Activated naive CD8-positive, alpha-beta T cell (primary cell): ENCODE data around the gene RANBP3.

ENCODE experiments used
- H3K27ac Mint-ChIP-seq: one replicate; pipeline ENCODE4 v1.8.0; 2021; ENCODE audit warnings: mixed read lengths
- H3K27me3 Mint-ChIP-seq: one replicate; pipeline ENCODE4 v1.8.0; 2021; ENCODE audit warnings: mixed read lengths
- H3K36me3 Mint-ChIP-seq: one replicate; pipeline ENCODE4 v1.8.0; 2021; ENCODE audit warnings: mixed read lengths
- H3K4me1 Mint-ChIP-seq: one replicate; pipeline ENCODE4 v1.8.0; 2021; ENCODE audit warnings: low read depth, mixed read lengths
- H3K4me3 Mint-ChIP-seq: one replicate; pipeline ENCODE4 v1.8.0; 2021; ENCODE audit warnings: mild to moderate bottlenecking, mixed read lengths
- H3K9me3 Mint-ChIP-seq: one replicate; pipeline ENCODE4 v1.8.0; 2021; ENCODE audit warnings: low read depth, mixed read lengths

The RANBP3 gene

GRCh38 chr19:5929179-5929578 is 48.8 kb downstream of the RANBP3 start:
- no peaks in the 10 kb centered on the region for H3K27me3 Mint-ChIP-seq
- H3K9me3 Mint-ChIP-seq = no peaks in the 10 kb centered on the region
- H3K4me1 Mint-ChIP-seq = no peaks in the 10 kb centered on the region
- H3K36me3 Mint-ChIP-seq = no peaks in the 10 kb centered on the region
- H3K27ac Mint-ChIP-seq = no peak overlapping the region
- H3K4me3 Mint-ChIP-seq = no peak overlapping the region

GRCh38 chr19:5927441-5927821 is 50.5 kb downstream of the RANBP3 start:
- no peaks in the 10 kb centered on the region for H3K9me3 Mint-ChIP-seq
- no peaks in the 10 kb centered on the region for H3K27me3 Mint-ChIP-seq
- H3K27ac Mint-ChIP-seq = no peak overlapping the region
- no peaks in the 10 kb centered on the region for H3K4me1 Mint-ChIP-seq
- no peak overlapping the region for H3K4me3 Mint-ChIP-seq
- H3K36me3 Mint-ChIP-seq = no peaks in the 10 kb centered on the region

- no peaks in the 10 kb centered on the region for H3K36me3 Mint-ChIP-seq
- no peaks in the 10 kb centered on the region for H3K27me3 Mint-ChIP-seq
- H3K4me3 Mint-ChIP-seq = no peak overlapping the region
- no peaks in the 10 kb centered on the region for H3K4me1 Mint-ChIP-seq
- H3K27ac Mint-ChIP-seq = no peak overlapping the region
- H3K9me3 Mint-ChIP-seq = no peaks in the 10 kb centered on the region
These were observed 51.1 kb downstream of the RANBP3 start for GRCh38 chr19:5926641-5927440.

GRCh38 chr19:5925830-5926427 is 52.0 kb downstream of the RANBP3 start:
- no peak overlapping the region for H3K27ac Mint-ChIP-seq
- no peak overlapping the region for H3K4me3 Mint-ChIP-seq
- H3K9me3 Mint-ChIP-seq = no peaks in the 10 kb centered on the region
- no peaks in the 10 kb centered on the region for H3K4me1 Mint-ChIP-seq
- no peaks in the 10 kb centered on the region for H3K36me3 Mint-ChIP-seq
- H3K27me3 Mint-ChIP-seq = no peaks in the 10 kb centered on the region

GRCh38 chr19:5923356-5923755 is 54.6 kb downstream of the RANBP3 start:
- no peak overlapping the region for H3K27ac Mint-ChIP-seq
- H3K27me3 Mint-ChIP-seq = no peaks in the 10 kb centered on the region
- no peaks in the 10 kb centered on the region for H3K9me3 Mint-ChIP-seq
- no peaks in the 10 kb centered on the region for H3K4me1 Mint-ChIP-seq
- H3K36me3 Mint-ChIP-seq = no peaks in the 10 kb centered on the region
- H3K4me3 Mint-ChIP-seq = no peak overlapping the region

- Mint-ChIP-seq H3K9me3 (no peaks in the 10 kb centered on the region), H3K4me3 (no peak overlapping the region), H3K27me3 (no peaks in the 10 kb centered on the region), H3K4me1 (no peaks in the 10 kb centered on the region), H3K27ac (no peak overlapping the region), H3K36me3 (no peaks in the 10 kb centered on the region)
These were observed 55.8 kb downstream of the RANBP3 start for GRCh38 chr19:5922161-5922545.

GRCh38 chr19:5921516-5922160 is 56.3 kb downstream of the RANBP3 start:
- H3K27me3 Mint-ChIP-seq = no peaks in the 10 kb centered on the region
- H3K36me3 Mint-ChIP-seq = no peaks in the 10 kb centered on the region
- H3K4me1 Mint-ChIP-seq = no peaks in the 10 kb centered on the region
- no peak overlapping the region for H3K4me3 Mint-ChIP-seq
- no peaks in the 10 kb centered on the region for H3K9me3 Mint-ChIP-seq
- no peak overlapping the region for H3K27ac Mint-ChIP-seq

GRCh38 chr19:5918463-5919079 is 59.4 kb downstream of the RANBP3 start:
- no peaks in the 10 kb centered on the region for H3K36me3 Mint-ChIP-seq
- H3K27me3 Mint-ChIP-seq = no peaks in the 10 kb centered on the region
- H3K9me3 Mint-ChIP-seq = no peaks in the 10 kb centered on the region
- H3K4me3 Mint-ChIP-seq = no peak overlapping the region
- H3K27ac Mint-ChIP-seq = no peak overlapping the region
- no peaks in the 10 kb centered on the region for H3K4me1 Mint-ChIP-seq

- Mint-ChIP-seq H3K27me3 (no peaks in the 10 kb centered on the region), H3K9me3 (no peaks in the 10 kb centered on the region), H3K36me3 (no peaks in the 10 kb centered on the region), H3K27ac (no peak overlapping the region), H3K4me3 (no peak overlapping the region), H3K4me1 (no peaks in the 10 kb centered on the region)
These were observed 60.4 kb downstream of the RANBP3 start for GRCh38 chr19:5917431-5918107.

- H3K4me1 Mint-ChIP-seq = no peaks in the 10 kb centered on the region
- H3K27ac Mint-ChIP-seq = no peak overlapping the region
- H3K36me3 Mint-ChIP-seq = no peaks in the 10 kb centered on the region
- no peaks in the 10 kb centered on the region for H3K9me3 Mint-ChIP-seq
- H3K4me3 Mint-ChIP-seq = no peak overlapping the region
- H3K27me3 Mint-ChIP-seq = no peaks in the 10 kb centered on the region
These were observed 61.7 kb downstream of the RANBP3 start for GRCh38 chr19:5916181-5916708.

GRCh38 chr19:5915782-5916165 is 62.2 kb downstream of the RANBP3 start:
- Mint-ChIP-seq H3K9me3 (no peaks in the 10 kb centered on the region), H3K36me3 (no peaks in the 10 kb centered on the region)

GRCh38 chr19:5914946-5915781 is 62.8 kb downstream of the RANBP3 start:
- Mint-ChIP-seq H3K27me3 (no peaks in the 10 kb centered on the region), H3K4me3 (no peak overlapping the region), H3K4me1 (no peaks in the 10 kb centered on the region), H3K9me3 (no peaks in the 10 kb centered on the region), H3K36me3 (no peaks in the 10 kb centered on the region), H3K27ac (no peak overlapping the region)

More at GRCh38 chr19:5915782-5916165, 62.2 kb downstream of the RANBP3 start:
- Mint-ChIP-seq H3K27ac (no peak overlapping the region), H3K27me3 (no peaks in the 10 kb centered on the region), H3K4me3 (no peak overlapping the region), H3K4me1 (no peaks in the 10 kb centered on the region)

- no peaks in the 10 kb centered on the region for H3K4me1 Mint-ChIP-seq
- no peaks in the 10 kb centered on the region for H3K27me3 Mint-ChIP-seq
- H3K9me3 Mint-ChIP-seq = no peaks in the 10 kb centered on the region
- no peaks in the 10 kb centered on the region for H3K36me3 Mint-ChIP-seq
- H3K4me3 Mint-ChIP-seq = no peak overlapping the region
- H3K27ac Mint-ChIP-seq = no peak overlapping the region
These were observed 63.6 kb downstream of the RANBP3 start for GRCh38 chr19:5914358-5914774.
